SKM-1 treated with dmso at 0.1 percent for 144 hours (cell line): Measurements from ENCODE around the gene GABARAP.

Experiments
- DNase-seq: peaks from one replicate; lab custom pipeline; 2025; ENCODE audit not compliant: unreplicated experiment; lab: John Stamatoyannopoulos, UW

GABARAP gene

DNA sequence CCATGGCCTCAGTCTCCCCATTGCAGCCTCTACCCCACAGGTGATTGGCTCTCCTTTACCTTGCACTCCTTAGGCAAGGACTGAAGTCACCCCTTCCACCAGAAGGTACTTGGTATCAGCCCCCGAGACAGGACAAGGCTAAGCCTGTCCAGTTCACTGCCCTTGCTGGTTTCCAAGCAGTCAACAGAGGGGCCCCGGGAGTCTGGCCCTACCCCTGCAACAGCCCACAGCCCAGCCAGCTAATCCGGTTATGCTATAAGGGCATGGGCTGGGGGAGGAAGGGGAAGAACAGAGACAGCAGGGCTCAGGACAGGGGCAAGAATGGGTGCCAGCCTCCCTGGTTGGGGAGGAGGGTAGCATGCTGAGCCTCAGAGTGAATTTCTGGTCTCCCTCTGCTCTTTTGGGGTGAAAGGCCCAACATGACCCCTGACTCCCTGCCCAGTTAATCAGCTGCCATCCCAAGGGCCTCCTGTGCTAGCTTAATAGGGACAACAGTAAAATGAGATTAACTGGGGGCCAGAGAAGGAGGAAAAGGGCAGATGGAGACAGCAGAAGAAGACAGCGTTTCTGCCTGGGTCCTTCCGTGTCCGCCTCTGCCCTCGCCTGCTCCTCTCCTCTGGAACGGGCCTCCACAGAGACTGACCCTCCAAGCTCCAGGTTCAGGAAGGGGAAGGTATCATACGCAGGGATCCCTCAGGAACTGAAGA is 33.3 kb downstream of the GABARAP start:
- DNase-seq = no peak

DNA sequence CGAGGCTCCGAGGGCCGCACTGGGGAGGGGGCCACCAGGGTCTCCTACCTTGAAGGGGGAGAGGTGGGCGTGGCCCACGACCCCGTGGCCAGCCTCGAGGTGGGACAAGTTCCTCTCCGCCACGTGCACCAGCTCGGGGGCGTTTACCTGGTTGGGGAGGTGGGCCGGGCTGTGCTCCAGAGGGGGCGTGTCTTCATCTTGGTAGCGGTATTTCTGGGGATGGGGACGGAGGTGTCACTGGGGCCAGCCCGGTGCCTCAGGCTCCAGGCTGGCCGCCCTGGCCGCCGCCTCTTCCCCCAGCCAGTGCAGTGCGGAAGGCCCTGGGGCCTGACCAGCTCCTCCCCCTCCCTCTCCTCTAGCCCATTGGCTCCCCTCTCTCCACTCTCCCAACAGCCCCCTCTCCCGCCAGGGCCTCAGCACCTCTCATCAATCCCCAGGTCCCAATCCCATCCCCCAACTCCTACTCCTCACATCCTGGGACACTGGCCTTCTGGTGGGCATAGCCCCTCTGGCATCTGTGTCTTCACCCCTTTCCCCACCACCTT is 34.1 kb downstream of the GABARAP start:
- DNase-seq = no peak

DNA sequence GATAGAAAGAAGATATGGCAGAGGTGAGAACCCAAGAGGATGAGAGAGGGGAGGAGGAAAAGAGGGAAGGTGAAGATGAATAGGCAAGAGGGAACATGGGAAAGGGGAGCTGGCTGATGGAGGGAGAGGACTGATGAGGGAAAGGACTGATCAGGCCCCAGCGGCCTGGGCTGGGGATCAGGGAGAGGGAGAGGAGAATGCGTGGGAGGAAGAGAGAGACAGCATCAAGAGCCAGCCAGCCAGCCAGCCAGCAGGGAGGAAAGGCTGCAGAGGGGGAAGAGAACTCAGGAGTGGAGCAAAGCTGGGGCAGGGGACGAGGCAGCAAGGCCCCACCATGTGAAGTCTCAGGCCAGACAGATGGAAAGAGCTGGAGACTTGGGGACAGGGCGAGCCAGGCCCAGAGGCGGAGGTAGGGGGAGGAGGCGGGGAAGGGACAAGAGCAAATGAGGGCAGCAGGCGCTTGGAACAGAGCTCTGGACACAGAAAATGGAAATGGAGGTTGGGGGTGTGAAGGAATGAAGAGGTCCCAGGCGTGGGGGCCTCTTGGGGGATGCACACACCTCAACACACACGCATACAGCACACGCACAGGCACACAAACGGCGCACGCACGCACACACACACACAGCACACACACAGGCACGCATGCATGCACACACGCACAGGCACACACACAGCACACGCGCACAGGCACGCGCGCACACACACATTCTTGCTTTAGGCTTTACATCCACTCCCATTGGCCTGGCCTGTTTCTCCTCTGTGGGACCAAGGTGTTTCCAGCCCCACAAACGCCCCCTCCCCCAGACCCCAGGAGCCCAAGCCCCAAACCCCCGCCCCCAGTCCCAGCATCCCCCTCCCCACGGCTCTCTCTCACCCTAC is 34.9 kb downstream of the GABARAP start:
- no peak for DNase-seq

GRCh38 chr17:7205561-7205960 is 36.7 kb downstream of the GABARAP start:
- DNase-seq = no peak

DNA sequence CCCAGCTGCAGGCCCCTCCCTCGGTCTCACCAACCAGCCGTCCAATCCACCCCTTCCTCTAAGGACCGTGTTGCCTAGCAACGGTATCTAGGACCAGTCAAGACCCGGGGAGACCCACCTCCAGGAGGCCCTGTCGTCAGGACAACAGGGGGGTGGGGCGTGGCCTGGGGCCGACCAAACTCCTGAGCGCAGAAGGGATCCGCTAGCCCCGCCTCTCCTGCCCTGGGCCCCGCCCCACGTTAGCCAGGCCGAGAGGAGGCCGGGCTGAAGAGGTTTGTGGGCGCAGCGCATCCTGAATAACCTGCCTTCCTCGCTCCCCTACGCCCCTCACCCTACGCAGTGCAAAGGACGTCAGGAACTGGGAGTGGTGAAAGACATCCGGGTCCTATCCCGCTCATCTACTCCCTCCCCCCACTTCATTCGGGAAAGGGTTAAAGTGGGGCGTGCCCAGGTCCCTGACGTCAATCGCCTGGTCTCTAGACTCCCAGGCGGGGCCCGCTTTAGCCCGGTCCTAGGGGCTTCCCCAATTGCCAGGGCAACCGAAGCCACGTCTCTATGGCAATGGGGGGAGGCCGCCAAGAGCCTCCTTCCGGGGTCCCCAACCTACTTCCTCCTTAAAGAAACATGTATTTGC is 37.3 kb downstream of the GABARAP start:
- no peak for DNase-seq

GRCh38 chr17:7204336-7204735 is 37.9 kb downstream of the GABARAP start:
- DNase-seq = no peak

GRCh38 chr17:7203391-7203790 is 38.9 kb downstream of the GABARAP start:
- DNase-seq = no peak

DNA sequence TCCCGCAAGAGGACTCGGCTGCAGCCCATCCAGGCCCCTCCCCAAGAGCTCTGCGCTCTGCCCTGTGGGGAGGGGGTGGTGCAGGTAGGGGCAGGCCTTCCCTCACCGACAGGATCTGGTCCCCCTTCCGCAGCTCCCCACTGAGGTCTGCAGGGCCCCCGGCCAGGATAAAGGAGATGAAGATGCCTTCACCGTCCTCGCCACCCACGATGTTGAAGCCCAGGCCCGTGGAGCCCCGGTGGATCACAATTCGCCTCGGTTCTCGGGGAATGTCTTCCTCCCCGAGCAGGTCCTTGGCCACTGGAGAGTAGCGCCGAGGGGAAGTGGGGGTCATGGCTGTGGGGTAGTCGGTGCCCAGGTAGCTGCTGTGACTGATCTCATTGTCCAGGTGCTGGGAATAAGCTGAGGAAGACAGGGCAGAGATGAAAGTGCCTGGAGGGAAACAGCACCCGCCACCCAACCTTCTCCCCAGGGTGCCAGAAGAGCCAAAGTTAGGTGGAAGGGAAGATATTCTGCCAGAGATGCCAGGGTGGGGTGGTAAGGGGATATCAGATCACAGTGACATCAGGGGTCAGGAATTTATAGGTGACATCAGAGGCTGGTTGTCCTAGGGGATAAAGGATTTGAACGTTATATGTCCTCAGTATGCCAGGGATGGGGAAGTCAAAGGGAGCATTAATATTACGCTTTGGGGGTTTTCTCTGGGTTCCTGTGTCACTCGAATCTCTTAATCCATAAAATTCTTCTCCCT is 45.4 kb downstream of the GABARAP start:
- DNase-seq = no peak

DNA sequence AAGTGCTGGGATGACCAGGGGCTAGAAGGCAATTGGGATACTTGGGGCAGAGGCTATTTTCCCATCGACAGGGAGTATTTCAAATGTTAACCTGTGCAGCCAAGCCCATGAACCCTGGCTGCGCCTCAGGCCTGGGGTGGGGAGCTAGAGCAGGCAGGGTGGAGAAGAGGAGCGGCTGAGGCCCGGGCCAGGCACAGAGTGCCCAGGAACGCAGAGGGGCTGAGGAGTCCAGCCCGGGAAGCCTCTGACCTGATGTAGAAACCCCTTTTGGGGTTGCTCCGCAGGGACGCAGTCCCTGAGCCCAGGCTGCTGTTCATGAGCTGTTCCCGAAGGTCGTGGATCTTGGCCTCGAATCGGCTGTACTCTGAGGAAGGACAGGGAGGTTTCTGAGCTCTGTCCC is 46.3 kb downstream of the GABARAP start:
- DNase-seq = no peak

DNA sequence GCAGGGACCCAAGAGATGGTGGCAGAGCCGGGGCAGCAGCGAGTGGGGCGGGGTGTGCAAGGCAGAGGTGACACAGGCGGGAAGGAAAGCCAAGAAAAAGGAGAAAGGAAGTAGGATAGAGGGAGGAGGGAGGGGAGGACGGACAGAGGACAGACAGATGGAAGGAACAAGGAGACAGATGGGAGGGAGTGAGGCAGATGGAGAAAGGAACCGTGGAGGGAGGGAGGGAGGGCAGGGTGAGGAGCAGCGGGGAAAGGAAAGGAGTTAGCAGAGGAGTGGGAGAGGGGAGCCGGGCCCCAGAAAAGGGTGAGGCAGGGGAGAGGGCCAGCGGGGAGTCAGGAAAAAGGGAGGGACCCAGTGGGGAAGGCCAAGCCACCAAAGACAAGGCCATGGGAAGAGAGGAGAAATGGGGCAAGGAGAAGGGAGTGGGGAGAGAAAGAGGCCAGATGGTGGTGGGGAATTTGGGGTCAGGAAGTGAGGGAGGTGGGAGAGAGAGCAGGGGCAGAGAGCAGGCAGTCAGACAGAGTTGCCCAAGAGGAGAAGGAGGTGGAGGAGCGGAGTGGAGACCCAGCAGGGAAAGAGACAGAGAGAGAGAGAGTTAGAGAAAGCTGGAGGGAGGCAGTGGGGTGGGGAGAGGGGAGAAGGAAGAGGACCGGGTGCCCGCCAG is 49.8 kb downstream of the GABARAP start:
- no peak for DNase-seq

- no peak for DNase-seq
These were observed 50.5 kb downstream of the GABARAP start for GRCh38 chr17:7191571-7192270.

GRCh38 chr17:7191069-7191468 is 51.2 kb downstream of the GABARAP start:
- no peak for DNase-seq

GRCh38 chr17:7190276-7190917 is 51.9 kb downstream of the GABARAP start:
- DNase-seq = no peak
